ENCODE results near the gene SCFD1.

GRCh38 chr14:30608533-30609006 lies 13.5 kb upstream of the SCFD1 start:
- TF ChIP-seq CTCF (IDR thresholded peaks at IDR 0.05) = no peak
- no peak for TF ChIP-seq POLR2A (IDR thresholded peaks at IDR 0.05)

Data from right lobe of liver (tissue), 4 donors.